Ecto neural progenitor cell (in vitro differentiated cells): ENCODE measurements around the gene OXSR1.
"Not testable (repeated sequence)": the region's sequence is repeated elsewhere in the genome, so short reads cannot be mapped to it uniquely, and the experiment has no call there.

Experiments used
- DNase-seq: peaks from one replicate; pipeline ENCODE4 v3.0.0-alpha.2; 2018; ENCODE audit warnings: low spot score

The OXSR1 gene

GRCh38 chr3:38270606-38271005, 105.3 kb downstream of the OXSR1 start:
- no peak for DNase-seq

DNA sequence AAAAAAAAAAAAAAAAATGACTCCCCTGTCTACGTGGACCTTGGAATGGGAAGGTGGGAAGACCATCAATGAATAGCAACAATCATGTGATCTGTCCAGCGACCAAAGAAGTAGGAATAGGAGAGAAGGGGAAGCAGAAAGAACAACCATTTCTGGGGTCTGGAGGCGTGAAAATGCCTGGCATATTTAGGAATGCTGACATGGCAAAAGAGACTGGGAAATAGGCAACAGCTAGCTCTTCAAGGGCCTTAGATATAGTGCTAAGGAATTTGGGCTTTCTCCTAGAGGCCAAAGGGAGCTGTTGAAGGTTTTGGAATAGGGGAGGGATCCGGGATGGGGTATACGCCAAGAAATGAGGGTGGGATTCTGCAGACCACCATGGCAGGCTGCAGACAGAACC, 106.2 kb downstream of the OXSR1 start:
- no peak for DNase-seq

- DNase-seq: no peak
These were observed 109.7 kb downstream of the OXSR1 start for GRCh38 chr3:38274864-38275649.

DNA sequence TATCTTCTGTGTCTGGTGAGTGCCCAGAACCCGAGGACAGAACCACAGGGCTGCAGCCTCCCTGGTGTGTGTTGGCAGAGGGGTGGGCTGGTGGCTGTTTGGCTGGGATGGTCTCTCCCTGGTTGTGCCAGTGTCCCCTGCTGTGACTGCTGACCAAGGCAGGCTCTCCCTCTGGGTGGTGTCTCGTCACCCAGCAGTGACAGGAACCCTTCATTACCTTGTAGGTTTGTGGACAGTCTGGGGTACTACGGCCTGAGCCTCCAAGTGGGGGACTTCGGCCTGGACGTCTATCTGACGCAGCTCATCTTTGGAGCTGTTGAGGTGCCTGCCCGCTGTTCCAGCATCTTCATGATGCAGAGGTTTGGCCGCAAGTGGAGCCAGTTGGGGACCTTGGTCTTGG, 110.3 kb downstream of the OXSR1 start:
- no peak for DNase-seq

GRCh38 chr3:38276081-38276916, 111.0 kb downstream of the OXSR1 start:
- DNase-seq: no peak

- DNase-seq: no peak
These were observed 111.7 kb downstream of the OXSR1 start for GRCh38 chr3:38276917-38277630.

DNA sequence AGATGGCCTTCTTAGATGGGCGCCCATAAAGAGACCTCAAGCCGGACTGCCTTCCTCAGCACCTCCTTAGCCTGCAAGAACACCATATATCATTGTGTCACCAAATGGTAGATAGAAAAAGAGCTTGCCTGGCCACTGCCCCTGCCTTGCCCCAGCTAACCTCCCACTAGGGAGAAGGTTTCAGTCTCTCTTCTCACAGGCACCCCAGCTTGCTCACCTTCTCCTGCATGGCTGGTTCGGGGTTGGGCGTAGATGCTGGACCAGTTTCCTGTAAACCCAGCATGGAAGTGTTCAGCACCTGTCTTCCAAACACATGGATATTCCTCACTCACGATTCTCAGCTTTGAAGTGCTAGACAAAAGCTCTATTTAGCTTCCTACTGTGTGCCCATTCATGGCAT, 113.5 kb downstream of the OXSR1 start:
- no peak for DNase-seq

DNA sequence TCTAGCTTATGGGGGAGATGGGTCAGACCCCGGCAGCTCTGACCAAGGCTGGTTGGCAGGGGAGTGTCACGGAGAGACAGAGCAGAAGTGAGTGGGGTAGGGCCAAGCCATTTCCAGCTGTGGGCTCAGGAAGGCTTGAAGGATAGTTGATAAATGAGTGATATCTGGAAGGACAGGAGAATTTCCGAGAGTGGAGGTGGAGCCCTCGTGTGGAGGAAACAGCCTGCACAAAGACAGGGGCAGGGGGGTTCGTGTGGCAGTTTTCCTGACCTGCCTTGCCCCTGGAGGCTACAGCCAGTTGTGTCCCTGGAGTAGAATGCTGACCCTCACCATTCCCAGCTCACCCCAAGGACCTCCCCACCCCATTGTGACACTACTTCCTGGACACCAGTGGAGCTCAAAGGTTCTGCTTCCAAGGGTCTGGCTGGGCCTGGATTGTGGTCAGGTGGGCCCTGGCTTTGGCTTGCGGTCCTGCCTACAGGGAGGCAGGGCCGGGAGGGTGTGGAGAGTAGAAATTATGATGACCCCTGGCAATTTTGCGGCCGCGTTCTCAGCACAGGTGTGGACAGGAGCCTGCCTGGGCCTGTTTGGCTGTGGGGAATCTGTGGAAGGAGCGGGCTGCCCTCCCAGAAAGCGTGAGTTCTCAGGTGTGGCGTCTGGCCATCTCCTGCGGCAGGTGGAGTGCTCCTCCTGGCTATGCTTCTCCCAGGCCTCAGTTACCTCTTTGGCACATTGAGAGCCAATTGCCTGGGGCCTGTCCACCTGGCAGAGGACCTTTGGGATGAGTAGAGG, 116.8 kb downstream of the OXSR1 start, which contains the start of gene SLC22A14:
Gene SLC22A14 (plus strand): TSS at position 400 of the 792 bp plus-strand sequence. CDS start 23,733 bp downstream, outside the sequence.
- DNase-seq: no peak

GRCh38 chr3:38283810-38284755, 118.7 kb downstream of the OXSR1 start:
- no peak for DNase-seq

DNA sequence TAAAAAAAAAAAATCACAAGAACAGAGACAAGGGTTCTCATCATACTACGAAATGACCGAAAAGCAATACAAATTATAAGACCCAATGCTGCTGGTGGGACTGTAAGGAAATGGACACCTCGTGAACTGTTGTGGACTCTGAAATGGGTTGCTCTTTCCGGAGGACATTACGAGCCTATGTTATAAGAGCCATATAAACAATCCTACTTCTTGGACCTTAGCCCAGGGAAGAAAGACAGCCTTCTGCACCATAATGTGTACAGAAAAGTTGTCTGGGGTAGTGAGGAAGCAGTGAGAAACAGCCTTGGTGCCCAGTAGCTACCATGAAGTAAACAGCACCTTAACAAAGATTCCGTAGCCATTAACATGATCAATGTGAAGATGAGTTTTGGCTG, 119.4 kb downstream of the OXSR1 start:
- DNase-seq: no peak

DNA sequence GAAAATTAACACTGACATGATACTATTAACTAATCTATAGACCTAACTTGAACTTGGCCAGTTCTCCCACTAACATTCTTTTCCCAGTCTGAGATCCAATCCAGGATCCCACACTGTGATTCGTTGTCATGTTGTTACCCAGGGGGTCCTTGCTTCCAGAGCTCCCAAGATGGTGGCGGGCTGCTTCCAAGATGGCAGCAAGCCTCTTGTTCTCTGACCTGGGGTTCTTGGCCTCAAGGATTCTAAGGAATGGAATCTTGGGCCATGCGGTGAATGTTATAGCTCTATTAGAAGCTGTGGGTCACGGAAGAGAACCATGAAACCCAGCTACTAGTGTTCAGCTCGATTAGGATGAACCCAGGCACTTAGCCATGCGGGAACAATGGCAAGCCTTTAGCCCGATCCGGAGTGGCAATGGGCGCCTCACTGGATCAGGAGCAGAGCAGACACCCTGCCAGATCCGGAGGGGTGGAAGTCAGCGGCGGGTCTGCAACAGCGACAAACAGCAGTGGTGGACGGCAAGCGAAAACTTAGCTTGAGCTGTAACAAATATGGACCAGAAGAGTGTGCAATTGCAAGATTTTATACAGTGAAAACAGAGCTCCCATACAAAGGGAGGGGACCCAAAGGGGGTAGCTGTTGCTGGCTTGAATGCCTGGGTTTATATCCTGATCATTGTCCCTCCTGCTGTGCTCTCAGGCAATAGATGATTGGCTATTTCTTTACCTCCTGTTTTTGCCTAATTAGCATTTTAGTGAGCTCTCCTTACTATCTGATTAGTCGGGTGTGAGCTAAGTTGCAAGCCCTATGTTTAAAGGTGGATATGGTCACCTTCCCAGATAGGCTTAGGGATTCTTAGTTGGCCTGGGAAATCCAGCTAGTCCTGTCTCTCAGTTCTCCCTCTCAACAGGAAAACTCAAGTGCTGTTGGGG, 124.2 kb downstream of the OXSR1 start:
- DNase-seq: not testable (repeated sequence)

DNA sequence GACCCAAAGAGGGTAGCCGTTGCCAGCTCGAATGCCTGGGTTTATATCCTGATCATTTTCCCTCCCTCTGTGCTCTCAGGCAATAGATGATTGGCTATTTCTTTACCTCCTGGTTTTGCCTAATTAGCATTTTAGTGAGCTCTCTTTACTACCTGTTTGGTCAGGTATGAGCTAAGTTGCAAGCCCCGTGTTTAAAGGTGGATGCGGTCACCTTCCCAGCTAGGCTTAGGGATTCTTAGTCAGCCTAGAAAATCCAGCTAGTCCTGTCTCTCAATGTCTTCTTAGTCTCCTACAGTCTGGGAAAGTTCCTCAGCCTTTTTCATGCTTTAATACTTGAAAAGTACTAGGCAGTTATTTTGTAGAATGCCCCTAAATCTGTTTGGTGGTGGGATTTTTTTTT, 131.7 kb downstream of the OXSR1 start:
- DNase-seq: not testable (repeated sequence)

DNA sequence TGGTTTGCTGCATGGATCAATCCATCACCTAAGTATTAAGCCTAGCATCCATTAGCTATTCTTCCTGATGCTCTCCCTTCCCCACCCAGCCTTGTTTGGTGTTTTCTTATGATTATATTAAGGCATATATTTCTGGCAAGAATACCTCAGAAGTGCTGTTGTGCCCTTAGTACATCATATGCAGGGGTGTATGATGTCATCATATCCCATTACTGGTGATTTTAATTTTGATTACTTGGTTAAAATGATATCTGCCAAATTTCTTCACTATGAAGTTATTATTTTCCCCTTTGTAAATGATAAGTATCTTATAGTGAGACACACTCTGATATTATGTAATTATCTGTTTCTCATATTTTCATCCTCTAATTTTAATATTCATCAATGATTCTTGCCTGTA, 132.2 kb downstream of the OXSR1 start:
- DNase-seq: no peak

GRCh38 chr3:38297947-38298711, 132.8 kb downstream of the OXSR1 start:
- DNase-seq: no peak
